Mononuclear cell (primary cell): ENCODE measurements around the gene HEYL. TPM values are rescaled to one million over a fixed set of nuclear protein-coding genes. Genes with fewer than 3 reads are reported as not detected.

ENCODE experiments used
- H3K27me3 ChIP-seq: 2 replicates; pipeline ENCODE4 v1.6.0; 2011; ENCODE audit warnings: low read length, control low read depth; ENCODE audit not compliant: insufficient read depth
- H3K4me1 ChIP-seq: 2 replicates; pipeline ENCODE4 v1.5.1; 2011; ENCODE audit warnings: mild to moderate bottlenecking, low read length, control low read depth; ENCODE audit not compliant: insufficient read depth
- H3K4me3 ChIP-seq: 2 replicates; pipeline ENCODE4 v1.5.1; 2011; ENCODE audit warnings: mild to moderate bottlenecking, low read length, moderate library complexity
- H3K9me3 ChIP-seq: 2 replicates; pipeline ENCODE4 v1.5.1; 2011; ENCODE audit warnings: low read depth, mild to moderate bottlenecking, control low read depth, low read length
- total RNA-seq: library from RNA; depleted of rRNA; stranded (reverse); fragments of >200 nt; gene quantifications from one replicate; pipeline ENCODE4 v1.2.3, GENCODE V29; 2012

HEYL gene
- total RNA-seq, 1 donor = not detected

DNA sequence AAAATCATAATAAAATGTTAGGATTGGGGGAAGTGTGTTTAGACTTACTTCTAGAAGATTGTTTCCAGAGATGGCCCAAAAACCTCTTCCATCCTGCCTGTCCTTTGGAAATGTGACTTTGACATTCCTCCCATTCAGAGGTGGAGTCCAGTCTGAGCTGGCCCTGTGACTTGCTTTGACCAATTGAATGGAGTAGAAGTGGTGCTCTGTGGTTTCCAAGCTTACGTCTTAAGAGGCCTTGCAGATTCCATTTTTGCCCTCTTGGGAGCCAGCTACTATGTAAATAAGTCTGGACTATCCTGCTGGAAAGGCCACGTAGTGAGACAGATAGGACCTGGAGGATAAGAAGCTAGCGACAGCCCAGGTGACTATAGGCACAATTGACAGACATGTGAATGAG lies 33.8 kb upstream of the HEYL start:
- Histone ChIP-seq H3K9me3 (no peaks in the 10 kb centered on the region), H3K27me3 (peaks cover 41% of the 10 kb centered on the region)

DNA sequence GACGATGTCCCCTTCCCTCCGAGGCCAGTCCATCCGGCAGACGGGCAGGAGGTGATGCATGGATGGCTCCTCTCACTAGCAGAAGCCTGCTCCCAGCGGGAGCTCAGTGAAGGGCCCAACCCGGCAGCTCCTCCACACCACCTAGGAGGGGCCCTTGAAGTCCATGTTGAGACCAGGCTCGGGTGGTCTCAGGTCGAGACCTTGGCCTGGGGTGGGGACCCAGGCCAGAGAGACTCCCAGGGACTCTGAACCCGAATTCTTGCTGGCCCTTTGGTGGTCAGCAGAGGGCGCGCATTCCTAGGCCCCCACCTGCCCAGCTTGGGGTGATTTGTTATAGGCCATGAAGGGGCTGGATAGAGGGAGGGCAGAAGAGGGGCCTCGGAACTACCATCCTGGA lies 33.1 kb upstream of the HEYL start:
- peaks cover 16% of the 10 kb centered on the region for H3K4me1 ChIP-seq
- H3K4me3 ChIP-seq = no peak overlapping the region
- H3K9me3 ChIP-seq = no peaks in the 10 kb centered on the region
- peaks cover 41% of the 10 kb centered on the region for H3K27me3 ChIP-seq

More for the DNA sequence above, 33.8 kb upstream of the HEYL start:
- Histone ChIP-seq H3K4me3 (no peak overlapping the region), H3K4me1 (peaks cover 16% of the 10 kb centered on the region)

DNA sequence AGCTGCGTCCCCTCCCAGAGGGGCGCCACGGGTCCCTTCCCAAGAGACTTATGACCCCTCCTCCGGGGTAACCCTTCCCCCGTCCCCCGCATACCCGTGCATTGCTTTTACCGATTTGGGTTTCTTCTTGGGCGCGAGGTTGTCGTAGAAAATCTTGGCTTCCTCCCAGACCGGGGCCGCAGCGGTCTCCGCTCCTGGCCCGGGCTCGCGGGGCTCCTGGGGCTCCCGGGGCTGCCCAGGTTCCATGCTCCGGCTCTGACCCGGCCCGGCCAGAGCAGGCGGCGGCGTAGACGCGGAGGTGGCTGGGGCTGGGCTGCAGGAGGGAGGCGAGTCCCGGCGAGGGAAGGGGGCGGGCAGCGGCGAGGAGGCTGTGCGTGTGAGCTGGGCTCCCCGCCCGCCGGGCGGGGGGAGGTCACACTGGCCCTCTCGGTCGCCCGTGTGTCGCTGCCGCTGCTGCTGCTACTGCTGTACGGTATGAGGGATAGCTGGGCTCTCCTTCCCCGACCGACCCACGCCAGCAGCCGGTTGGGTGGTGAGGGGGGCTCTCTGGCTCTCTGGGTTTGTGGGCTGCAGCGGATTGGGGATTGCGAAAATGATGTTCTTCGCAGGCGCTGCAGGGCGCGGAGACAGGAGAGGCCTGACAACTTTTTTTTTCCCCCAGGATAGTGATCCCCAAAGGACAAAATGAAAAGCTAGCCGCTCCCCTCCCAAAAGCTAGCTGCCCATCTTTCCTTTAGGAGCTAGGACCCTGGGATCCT lies 32.5 kb upstream of the HEYL start, which contains the start of gene NT5C1A:
TSS of gene NT5C1A (minus strand) at position 315 of the 758 bp plus-strand sequence. CDS start at position 246, 69 bp downstream.
- Histone ChIP-seq H3K4me3 (no peak within 1 kb of the TSS), H3K27me3 (peaks cover 41% of the 10 kb centered on the region), H3K4me1 (peaks cover 16% of the 10 kb centered on the region), H3K9me3 (no peaks in the 10 kb centered on the region)

DNA sequence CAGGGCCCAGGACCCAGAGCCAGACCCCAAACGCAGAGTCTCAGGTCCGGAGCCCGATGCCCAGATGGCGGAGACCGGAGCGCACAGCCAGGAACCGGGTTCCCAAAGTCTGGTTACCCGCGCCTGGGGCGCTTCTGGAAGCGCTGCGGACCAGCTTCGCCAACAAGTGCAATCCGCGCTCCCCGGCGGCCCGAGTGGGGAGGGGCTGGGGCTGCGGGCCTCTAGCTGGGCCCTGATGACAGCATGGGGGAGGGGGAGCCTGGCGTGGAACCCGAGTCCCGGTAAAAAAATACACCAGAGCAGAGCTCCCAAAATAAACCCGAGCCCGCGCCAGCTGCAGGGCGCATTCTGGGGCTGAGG lies 32.0 kb upstream of the HEYL start:
- Histone ChIP-seq H3K27me3 (peaks cover 41% of the 10 kb centered on the region), H3K9me3 (no peaks in the 10 kb centered on the region), H3K4me3 (no peak overlapping the region), H3K4me1 (peaks cover 16% of the 10 kb centered on the region)

DNA sequence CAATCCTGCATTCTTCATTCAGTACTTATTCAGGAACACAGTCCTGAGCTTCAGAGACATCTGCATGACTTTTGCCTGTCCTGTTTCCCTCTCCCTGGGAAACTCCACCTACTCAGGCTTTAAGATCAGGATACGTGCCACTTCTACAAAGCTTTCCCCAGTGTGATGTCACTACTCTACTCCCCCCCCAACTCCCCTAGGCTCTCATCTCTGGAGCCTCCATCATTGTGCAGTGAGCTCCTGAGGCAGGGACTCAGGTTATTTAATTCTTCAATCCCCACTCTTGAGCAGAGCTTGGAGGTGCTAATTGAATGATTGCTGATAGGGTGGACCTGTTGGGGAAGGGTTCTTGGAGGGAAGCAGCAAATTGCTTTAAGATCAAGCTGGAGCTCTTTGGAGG lies 31.2 kb upstream of the HEYL start:
- Histone ChIP-seq H3K4me3 (no peak overlapping the region), H3K9me3 (no peaks in the 10 kb centered on the region), H3K27me3 (peaks cover 41% of the 10 kb centered on the region), H3K4me1 (peaks cover 16% of the 10 kb centered on the region)

DNA sequence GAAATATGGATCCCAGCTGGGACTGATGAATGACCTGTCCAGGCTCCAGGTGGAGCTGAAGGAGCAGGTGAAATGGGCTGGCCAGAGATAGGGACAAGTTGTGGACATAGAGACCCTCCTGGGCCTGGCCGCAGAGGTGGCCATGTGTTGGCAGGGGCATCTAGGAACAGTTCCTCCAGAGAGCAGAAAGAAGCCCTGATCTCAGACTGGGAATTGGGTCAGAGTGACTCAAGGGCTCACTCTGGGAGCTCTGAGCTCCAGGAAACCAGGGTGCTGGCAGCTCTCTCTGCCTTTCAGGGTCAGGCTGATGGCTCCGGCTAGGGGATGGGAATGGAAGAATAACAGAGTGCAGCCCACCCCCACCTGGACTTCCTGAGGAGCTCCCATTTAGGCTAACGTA lies 29.5 kb upstream of the HEYL start:
- Histone ChIP-seq H3K4me3 (no peak overlapping the region), H3K4me1 (peaks cover 16% of the 10 kb centered on the region), H3K27me3 (peaks cover 41% of the 10 kb centered on the region), H3K9me3 (no peaks in the 10 kb centered on the region)

DNA sequence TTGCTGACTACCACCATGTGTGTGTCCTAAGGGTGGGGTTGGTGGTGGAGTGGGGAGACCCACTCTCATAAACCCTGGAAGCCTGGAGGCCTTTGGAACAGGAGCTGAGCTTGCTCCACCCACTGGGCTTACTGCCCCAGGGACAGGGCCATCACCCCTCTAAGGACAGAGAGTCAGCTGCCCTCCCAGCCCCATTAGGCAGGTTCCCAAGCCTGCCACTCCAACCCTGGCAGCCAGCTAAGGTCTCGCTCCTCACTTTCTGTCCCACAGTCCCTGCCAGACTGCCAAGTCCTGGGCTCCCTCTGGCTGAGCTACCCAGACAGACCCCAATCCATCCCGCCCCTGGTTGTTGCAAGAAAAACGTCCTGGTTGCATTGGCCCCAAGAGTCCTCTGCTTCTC lies 28.7 kb upstream of the HEYL start:
- Histone ChIP-seq H3K9me3 (no peaks in the 10 kb centered on the region), H3K4me1 (peaks cover 16% of the 10 kb centered on the region), H3K27me3 (peaks cover 38% of the 10 kb centered on the region), H3K4me3 (no peak overlapping the region)

DNA sequence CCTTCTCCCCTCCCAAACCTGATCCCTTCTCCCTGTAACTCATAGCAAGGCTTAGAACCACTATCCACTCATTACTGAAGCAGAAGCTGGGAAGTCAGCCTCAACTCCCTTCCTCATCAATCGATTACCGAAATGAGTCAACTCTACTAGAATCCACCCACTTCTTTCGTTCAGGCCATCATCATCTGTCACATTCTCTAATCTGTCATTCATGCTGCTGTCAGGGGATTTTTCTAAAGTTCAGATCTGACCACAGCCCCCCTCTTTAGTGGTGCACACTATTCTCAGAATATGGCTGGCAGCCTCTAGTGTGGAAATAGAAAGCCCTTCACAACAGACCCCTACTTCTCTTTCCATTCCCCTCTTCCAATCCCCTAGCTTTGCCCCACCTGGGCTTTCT lies 27.3 kb upstream of the HEYL start:
- H3K4me3 ChIP-seq = no peak overlapping the region
- H3K9me3 ChIP-seq = no peaks in the 10 kb centered on the region
- peaks cover 9% of the 10 kb centered on the region for H3K4me1 ChIP-seq
- H3K27me3 ChIP-seq = peaks cover 25% of the 10 kb centered on the region

DNA sequence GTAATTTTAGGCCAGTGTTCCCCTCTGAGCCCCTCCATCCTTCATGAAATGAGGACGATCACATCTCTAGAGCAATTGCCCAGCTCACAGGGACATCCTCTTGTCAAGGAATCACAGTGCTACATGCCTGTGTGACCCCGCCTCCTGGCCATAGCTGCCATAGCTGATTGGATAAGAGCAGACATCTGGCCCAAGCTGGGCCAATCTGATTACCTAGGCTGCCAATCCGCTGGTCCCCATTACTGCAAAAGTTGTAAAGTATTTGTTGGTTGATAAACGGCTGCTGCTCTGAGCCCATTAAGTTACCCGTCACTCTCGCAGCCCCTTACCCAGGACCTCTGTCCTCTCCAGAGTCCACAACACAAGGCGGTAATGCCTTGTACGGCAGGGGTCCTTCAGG lies 24.1 kb upstream of the HEYL start:
- Histone ChIP-seq H3K27me3 (no peaks in the 10 kb centered on the region), H3K9me3 (no peaks in the 10 kb centered on the region), H3K4me3 (no peak overlapping the region), H3K4me1 (no peaks in the 10 kb centered on the region)

DNA sequence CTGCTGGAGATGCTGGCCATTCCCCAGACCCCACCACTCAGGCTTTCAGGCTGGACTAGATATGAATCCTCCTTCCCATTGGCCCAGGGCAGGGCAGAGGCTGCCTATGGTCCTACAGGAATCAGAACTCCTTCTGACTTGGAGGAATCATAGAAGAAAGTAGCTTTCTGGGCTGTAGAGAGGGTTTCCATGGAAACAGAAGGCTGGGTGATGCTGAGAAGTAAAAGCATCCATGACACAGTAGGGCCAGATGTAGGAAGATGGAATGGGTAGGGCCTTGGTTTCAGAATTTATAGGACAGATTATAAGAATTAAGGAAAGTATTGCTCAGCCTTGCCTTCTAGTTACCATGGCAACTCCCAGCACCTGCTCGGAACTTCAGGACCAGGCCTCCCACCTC lies 23.4 kb upstream of the HEYL start:
- Histone ChIP-seq H3K4me1 (no peaks in the 10 kb centered on the region), H3K9me3 (no peaks in the 10 kb centered on the region), H3K27me3 (no peaks in the 10 kb centered on the region), H3K4me3 (no peak overlapping the region)

DNA sequence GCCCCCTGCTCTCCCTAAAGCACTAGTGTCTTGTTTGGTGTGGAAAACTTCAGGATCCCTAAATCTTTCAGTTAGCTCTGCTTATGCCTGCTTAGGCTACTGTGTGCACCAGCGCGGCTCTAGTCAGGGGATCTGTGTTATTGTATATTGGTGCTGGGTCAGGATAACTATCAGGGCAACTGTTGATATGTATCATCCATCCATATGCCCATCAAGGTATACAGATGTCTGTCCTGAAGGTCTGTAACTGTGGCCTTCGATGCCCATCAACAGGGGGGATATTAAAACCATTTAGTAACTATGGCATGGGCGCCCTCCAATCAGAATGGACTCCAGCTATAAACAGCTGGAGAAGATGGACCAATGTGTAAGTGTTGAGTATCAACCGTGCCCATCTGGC lies 20.1 kb upstream of the HEYL start:
- H3K4me1 ChIP-seq = no peaks in the 10 kb centered on the region
- H3K9me3 ChIP-seq = no peaks in the 10 kb centered on the region
- H3K27me3 ChIP-seq = no peaks in the 10 kb centered on the region

DNA sequence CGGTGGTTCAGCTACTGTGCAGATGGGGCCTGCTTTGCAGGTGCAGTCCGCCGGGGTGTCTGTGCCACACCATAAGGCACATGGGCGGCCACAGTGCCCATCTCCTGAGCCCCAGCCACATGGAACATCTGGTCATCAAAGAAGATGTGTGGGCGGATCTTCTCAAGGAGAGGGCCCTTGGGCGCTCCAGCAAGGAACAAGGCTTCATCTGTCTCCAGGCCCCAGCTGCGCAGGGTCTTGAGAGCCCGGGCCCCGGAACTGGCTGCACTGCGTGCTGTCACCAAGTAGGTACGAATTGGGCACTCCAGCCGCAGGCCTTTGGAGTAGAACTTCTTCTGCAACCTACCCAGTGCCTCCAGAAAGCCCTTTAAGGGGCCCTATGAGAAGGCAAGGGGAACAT lies 19.7 kb upstream of the HEYL start:
- H3K4me3 ChIP-seq = no peak overlapping the region
- H3K9me3 ChIP-seq = no peaks in the 10 kb centered on the region
- no peaks in the 10 kb centered on the region for H3K4me1 ChIP-seq
- H3K27me3 ChIP-seq = no peaks in the 10 kb centered on the region

More for the DNA sequence above, 20.1 kb upstream of the HEYL start:
- H3K4me3 ChIP-seq = no peak overlapping the region

DNA sequence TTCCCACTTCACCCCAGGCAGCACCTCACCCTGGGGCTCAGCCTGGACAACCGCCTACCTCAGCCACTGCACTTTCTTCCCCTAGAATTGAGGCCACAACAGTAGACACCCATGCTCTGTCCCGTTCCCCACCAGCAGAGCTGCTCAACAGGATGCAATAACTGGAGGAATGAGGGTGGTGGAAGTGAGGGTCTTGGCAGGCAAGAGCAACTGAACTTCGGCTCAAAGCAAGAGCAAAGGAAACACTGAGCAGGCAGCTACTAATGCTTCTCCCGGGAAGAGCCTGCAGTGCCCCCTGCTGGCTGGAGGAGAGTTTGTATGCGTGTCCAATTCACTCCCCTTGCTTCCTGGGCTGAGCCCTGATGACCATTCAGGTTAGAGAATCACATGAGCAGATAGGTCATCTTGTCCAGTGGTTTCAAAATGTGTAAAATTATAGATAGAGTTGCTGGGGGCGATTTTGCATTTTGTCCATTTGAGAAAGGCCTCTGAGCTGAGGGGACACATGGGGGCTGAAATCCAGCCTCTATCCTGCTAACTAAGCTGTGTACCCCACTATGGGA lies 18.6 kb upstream of the HEYL start:
- no peak overlapping the region for H3K4me3 ChIP-seq
- H3K27me3 ChIP-seq = peaks cover 2% of the 10 kb centered on the region
- no peaks in the 10 kb centered on the region for H3K9me3 ChIP-seq
- peaks cover 5% of the 10 kb centered on the region for H3K4me1 ChIP-seq

DNA sequence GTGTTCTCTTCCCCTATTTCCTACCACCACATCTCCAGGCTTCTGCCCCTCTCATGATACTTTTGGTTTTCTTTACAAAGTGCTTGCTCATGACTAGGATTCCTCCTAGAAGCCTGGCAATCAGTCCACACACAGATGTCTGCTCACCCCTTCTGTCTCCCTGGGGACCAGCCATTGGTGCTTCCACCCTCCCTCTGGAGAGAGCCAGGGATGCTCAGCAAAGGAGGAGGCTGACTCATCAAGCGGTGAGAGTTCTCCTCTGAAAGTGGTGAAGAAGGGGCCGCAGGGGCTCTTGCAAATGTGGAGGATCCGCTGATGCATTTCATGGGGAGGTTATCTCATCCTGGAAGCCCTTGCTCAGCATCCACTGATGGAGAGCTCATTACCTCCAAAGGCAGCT lies 18.0 kb upstream of the HEYL start:
- Histone ChIP-seq H3K4me1 (peaks cover 5% of the 10 kb centered on the region), H3K9me3 (no peaks in the 10 kb centered on the region), H3K4me3 (no peak overlapping the region), H3K27me3 (peaks cover 2% of the 10 kb centered on the region)

DNA sequence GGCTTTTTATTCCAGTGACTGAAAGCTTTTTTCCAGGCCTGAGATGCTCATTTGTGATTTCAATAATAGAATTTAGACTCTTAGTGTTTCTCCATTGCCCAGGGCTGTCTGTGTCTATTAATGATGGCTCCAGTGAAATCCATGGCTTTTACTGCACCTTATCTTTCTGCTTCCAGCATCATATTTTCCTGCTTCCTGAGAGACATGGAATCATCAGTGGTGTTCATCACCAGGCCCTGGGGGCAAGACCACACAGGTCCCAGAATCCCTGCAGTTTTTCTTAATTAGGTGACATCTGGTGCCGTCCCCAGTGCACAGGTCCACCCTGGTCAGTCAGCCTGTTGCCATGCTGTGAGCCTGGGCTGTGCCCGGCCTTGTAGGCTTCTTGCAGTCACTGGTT lies 16.9 kb upstream of the HEYL start:
- Histone ChIP-seq H3K9me3 (no peaks in the 10 kb centered on the region), H3K27me3 (peaks cover 2% of the 10 kb centered on the region), H3K4me3 (no peak overlapping the region), H3K4me1 (peaks cover 5% of the 10 kb centered on the region)
